ENCODE data around the gene CHRDL2. TPM values are rescaled to one million over a fixed set of nuclear protein-coding genes. Genes with fewer than 3 reads are reported as not detected.

The CHRDL2 gene
- total and polyA plus RNA-seq, 8 donors, result 0.92 to 38.4 (median 7.2) TPM; not detected in 1

DNA sequence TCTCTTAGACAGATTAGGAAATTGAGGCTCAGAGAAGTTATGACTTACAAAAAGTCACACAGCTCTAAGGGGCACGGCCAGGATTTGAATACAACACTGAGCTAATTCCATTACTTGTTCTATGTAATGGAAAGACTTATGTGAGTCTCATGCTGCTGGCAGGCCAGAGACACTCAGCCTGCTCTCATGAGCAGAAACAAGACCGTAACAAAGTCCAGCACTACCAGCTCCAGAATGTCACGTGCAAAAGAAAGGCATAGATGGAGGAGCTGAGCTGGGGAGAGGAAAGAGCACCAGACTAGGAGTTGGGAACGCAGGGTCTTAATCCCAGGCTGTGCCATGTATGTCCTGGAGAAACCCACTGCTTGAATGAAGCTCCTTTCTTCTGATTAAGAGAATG, 1.8 kb downstream of the CHRDL2 start:
- Histone ChIP-seq H3K4me1 (peaks cover 5 to 41% (median 24%) of the 10 kb centered on the region in 4 donors), H3K27ac (peak overlapping the region in 2 of 5 donors; percentile 12 to 76), H3K4me3 (peak overlapping the region in 1 of 4 donors; percentile 46), H3K9me3 (no peaks in the 10 kb centered on the region), H3K27me3 (peaks cover 0 to 51% (median 22%) of the 10 kb centered on the region in 3 donors), H3K36me3 (no peaks in the 10 kb centered on the region)
- WGBS, 5 donors, result 72 to 78% (median 75%) methylated on average over 4 of the region's 4 CpGs
- DNase-seq, result no peak
- intact Hi-C loops (cut with DNase I; ENCODE audit: low total_unique reads), result no loop called here
- TF ChIP-seq POLR2A (IDR thresholded peaks at IDR 0.05) (no peak), EP300 (IDR thresholded peaks at IDR 0.05) (no peak), POLR2AphosphoS5 (IDR thresholded peaks at IDR 0.05) (peak in 1 of 3 donors; percentile 37)
- TF ChIP-seq, protein P1, sequence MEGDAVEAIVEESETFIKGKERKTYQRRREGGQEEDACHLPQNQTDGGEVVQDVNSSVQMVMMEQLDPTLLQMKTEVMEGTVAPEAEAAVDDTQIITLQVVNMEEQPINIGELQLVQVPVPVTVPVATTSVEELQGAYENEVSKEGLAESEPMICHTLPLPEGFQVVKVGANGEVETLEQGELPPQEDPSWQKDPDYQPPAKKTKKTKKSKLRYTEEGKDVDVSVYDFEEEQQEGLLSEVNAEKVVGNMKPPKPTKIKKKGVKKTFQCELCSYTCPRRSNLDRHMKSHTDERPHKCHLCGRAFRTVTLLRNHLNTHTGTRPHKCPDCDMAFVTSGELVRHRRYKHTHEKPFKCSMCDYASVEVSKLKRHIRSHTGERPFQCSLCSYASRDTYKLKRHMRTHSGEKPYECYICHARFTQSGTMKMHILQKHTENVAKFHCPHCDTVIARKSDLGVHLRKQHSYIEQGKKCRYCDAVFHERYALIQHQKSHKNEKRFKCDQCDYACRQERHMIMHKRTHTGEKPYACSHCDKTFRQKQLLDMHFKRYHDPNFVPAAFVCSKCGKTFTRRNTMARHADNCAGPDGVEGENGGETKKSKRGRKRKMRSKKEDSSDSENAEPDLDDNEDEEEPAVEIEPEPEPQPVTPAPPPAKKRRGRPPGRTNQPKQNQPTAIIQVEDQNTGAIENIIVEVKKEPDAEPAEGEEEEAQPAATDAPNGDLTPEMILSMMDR (IDR thresholded peaks at IDR 0.05), result no peak

DNA sequence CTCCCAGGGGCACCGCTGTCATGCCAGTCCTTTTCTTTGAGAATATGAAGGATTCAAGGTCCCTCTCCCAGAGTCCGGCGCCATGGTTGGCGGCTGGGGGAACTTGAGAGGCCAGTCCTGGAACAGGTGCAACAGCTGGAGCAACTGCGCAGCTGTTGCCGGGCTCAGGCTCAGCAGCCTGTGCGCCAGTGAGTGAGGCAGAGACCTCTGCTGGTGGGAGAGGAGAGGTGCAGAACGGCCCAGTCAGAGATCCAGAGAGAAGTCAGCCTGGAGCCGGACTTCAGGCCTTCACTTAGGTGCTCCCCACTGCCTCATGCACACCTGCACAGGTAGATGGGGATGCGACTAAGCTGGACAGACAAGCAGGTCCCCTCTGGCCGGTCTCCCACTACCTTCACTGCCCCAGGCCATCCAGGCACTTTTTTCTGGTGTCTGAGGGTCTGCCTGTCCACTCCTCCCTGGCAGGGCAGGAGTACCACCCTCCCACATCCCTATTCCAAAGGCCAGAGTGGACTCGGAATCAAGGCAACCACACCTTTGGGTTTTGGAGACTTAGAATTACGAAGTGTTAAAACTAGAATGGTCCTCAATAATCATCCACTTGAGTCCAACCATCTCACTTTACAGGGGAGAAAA, 4.6 kb downstream of the CHRDL2 start:
- intact Hi-C loops (cut with DNase I; ENCODE audit: low total_unique reads), result no loop called here
- no peaks in the 10 kb centered on the region for H3K36me3 ChIP-seq
- peaks cover 0 to 29% (median 11%) of the 10 kb centered on the region in 3 donors for H3K27me3 ChIP-seq
- WGBS, 5 donors, result 8 to 14% (median 12%) methylated on average over 9 to 13 of the region's 13 CpGs
- peak overlapping the region in 3 of 5 donors; percentile 20 to 76 (median 58) for H3K27ac ChIP-seq
- H3K4me3 ChIP-seq, result no peak overlapping the region
- H3K9me3 ChIP-seq, result no peaks in the 10 kb centered on the region
- DNase-seq, result peak; percentile 80 to 93
- peaks cover 4 to 41% (median 23%) of the 10 kb centered on the region in 4 donors for H3K4me1 ChIP-seq
- TF ChIP-seq, protein P1 (IDR thresholded peaks at IDR 0.05), result peak in 6 of 7 experiments; percentile 33 to 94 (median 88)
- TF ChIP-seq POLR2AphosphoS5 (IDR thresholded peaks at IDR 0.05), result peak in 1 of 3 donors; percentile 75
- TF ChIP-seq POLR2A (IDR thresholded peaks at IDR 0.05), result no peak
- TF ChIP-seq EP300 (IDR thresholded peaks at IDR 0.05), result no peak

DNA sequence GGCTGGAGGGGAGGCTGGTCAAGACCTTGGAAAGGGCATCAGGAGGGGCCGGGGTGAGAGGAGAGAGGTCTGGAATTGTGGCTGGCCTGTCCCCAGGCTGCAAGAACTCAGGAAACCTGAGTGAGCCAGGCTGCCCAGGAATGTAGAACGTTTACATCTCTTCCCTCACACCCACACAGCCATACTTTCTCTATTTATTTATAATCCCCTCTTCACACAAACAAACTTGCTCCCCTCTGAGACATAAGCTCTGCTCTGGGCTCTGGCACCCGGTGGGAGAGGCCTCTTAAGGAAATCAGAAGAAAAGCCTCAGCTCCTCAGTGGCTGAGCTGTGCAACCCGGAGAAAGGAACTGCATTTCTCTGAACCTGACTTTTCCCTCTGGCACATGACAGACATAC, 5.5 kb downstream of the CHRDL2 start:
- Histone ChIP-seq H3K36me3 (no peaks in the 10 kb centered on the region), H3K4me1 (peaks cover 4 to 42% (median 26%) of the 10 kb centered on the region in 4 donors), H3K27ac (peak overlapping the region in 4 of 5 donors; percentile 20 to 76 (median 48)), H3K27me3 (peaks cover 0 to 20% (median 4%) of the 10 kb centered on the region in 3 donors), H3K9me3 (no peaks in the 10 kb centered on the region), H3K4me3 (no peak overlapping the region)
- no peak for TF ChIP-seq POLR2AphosphoS5 (IDR thresholded peaks at IDR 0.05)
- TF ChIP-seq, protein P1 (IDR thresholded peaks at IDR 0.05), result no peak
- intact Hi-C loops (cut with DNase I; ENCODE audit: low total_unique reads), result no loop called here
- peak in 1 of 2 donors; percentile 17 for DNase-seq
- WGBS, 5 donors, result 49 to 60% (median 53%) methylated on average over 4 of the region's 4 CpGs

DNA sequence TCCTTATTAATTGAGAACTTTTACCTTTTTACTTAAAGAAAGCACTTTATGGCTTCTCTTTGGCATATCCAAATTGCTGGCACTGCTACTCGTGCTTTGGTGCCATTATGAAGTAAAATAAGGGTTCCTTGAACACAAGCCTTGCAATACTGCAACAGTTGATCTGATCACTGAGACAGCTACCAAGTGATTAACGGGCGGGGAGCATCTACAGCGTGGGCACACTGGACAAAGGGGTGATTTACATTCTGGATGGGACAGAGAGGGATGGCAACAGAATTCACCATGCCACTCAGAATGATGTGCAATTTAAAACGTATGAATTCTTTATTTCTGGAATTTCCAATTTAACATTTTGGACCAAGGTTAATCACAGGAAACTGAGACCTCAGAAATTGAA, 7.7 kb downstream of the CHRDL2 start:
- peak overlapping the region in 1 of 5 donors; percentile 76 for H3K27ac ChIP-seq
- H3K4me1 ChIP-seq, result peaks cover 4 to 56% (median 36%) of the 10 kb centered on the region in 4 donors
- 80 to 86% (median 82%) methylated on average over 5 of the region's 5 CpGs for WGBS, 5 donors
- DNase-seq, result no peak
- intact Hi-C loops (cut with DNase I; ENCODE audit: low total_unique reads), result no loop called here
- H3K27me3 ChIP-seq, result peaks cover 0 to 1% (median 0%) of the 10 kb centered on the region in 3 donors
- no peak for TF ChIP-seq POLR2AphosphoS5 (IDR thresholded peaks at IDR 0.05)
- TF ChIP-seq, protein P1 (IDR thresholded peaks at IDR 0.05), result no peak
- no peak for TF ChIP-seq POLR2A (IDR thresholded peaks at IDR 0.05)
- no peak for TF ChIP-seq EP300 (IDR thresholded peaks at IDR 0.05)
- no peaks in the 10 kb centered on the region for H3K9me3 ChIP-seq
- H3K36me3 ChIP-seq, result no peaks in the 10 kb centered on the region
- no peak overlapping the region for H3K4me3 ChIP-seq
